ENCODE results near the gene TLR6. TPM values are rescaled to one million over a fixed set of nuclear protein-coding genes. Genes with fewer than 3 reads are reported as not detected.
"Not testable (repeated sequence)": the region's sequence is repeated elsewhere in the genome, so short reads cannot be mapped to it uniquely, and the experiment has no call there.

Gene TLR6
- polyA plus RNA-seq, 2 donors: 0.20 to 0.21 TPM

DNA sequence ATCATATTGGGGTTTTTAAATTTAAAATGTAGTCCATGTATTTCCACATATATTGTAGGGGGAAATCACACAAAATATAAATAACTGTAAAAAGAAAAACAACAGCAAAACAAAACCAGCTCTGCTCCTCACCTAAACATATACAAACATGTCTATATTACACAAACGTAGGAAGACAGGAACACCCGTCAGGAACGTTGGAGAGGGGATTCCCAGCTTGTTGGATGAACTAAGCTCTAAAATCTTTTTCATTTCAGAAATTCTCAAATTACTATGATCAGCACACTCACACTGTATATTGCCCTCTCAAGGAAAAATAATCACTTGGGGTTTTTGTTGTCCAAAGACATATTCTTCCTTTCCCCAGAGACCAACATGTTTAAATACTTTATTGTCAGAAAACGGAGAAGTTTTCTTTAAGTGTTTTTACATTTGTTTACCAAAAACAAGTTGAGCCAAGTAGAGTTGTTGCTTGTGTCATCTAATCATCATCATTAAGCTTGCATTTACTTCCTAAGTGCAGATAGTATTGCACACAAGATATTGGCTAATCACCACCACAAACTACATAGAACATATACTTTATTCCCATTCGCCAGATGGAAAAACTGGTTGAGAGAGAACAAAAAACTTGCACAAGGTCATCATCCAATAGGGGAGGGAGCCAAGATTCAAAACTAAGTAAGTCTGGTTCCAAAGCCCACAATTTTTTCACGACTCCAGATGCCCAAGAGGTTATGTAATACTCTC lies 71.4 kb downstream of the TLR6 start:
- 38 to 52% methylated on average over 6 of the region's 6 CpGs for WGBS, 2 donors
- Histone ChIP-seq H3K27ac (ENCODE audit: low read depth in 2 of 2, low read length in 1 of 2) (no peak overlapping the region), H3K4me1 (ENCODE audit: control insufficient read depth in 2 of 2, insufficient read depth in 2 of 2, low read length in 1 of 2) (no peaks in the 10 kb centered on the region), H3K27me3 (ENCODE audit: control insufficient read depth in 1 of 2, insufficient read depth in 2 of 2, low read length in 2 of 2) (no peaks in the 10 kb centered on the region), H3K9me3 (ENCODE audit: control insufficient read depth in 2 of 2, insufficient read depth in 1 of 2, low read depth in 1 of 2, low read length in 1 of 2) (no peaks in the 10 kb centered on the region), H3K4me3 (ENCODE audit: low read depth in 1 of 2, low read length in 2 of 2) (no peak overlapping the region), H3K36me3 (ENCODE audit: control insufficient read depth in 2 of 2, insufficient read depth in 2 of 2, low read length in 1 of 2) (no peaks in the 10 kb centered on the region)

DNA sequence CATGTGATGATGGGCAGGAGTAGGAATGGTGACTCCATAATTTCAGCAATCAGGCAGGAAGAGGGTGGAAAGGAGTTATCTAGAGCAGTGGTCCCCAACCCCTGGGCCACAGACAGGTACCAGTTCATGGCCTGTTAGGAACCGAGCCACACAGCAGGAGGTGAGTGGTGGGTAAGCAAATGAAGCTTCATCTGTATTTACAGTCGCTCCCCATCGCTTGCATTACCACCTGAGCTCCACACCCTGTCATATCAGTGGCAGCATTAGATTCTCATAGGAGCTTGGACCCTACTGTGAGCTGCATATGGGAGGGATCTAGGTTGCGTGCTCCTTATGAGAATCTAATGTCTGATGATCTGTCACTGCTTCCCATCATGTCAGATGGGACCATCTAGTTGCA lies 72.5 kb downstream of the TLR6 start:
- Histone ChIP-seq H3K4me1 (ENCODE audit: control insufficient read depth in 2 of 2, insufficient read depth in 2 of 2, low read length in 1 of 2) (no peaks in the 10 kb centered on the region), H3K4me3 (ENCODE audit: low read depth in 1 of 2, low read length in 2 of 2) (no peak overlapping the region), H3K9me3 (ENCODE audit: control insufficient read depth in 2 of 2, insufficient read depth in 1 of 2, low read depth in 1 of 2, low read length in 1 of 2) (no peaks in the 10 kb centered on the region), H3K27ac (ENCODE audit: low read depth in 2 of 2, low read length in 1 of 2) (no peak overlapping the region), H3K27me3 (ENCODE audit: control insufficient read depth in 1 of 2, insufficient read depth in 2 of 2, low read length in 2 of 2) (no peaks in the 10 kb centered on the region), H3K36me3 (ENCODE audit: control insufficient read depth in 2 of 2, insufficient read depth in 2 of 2, low read length in 1 of 2) (no peaks in the 10 kb centered on the region)
- WGBS, 2 donors: 97 to 98% methylated on average over 4 of the region's 4 CpGs

DNA sequence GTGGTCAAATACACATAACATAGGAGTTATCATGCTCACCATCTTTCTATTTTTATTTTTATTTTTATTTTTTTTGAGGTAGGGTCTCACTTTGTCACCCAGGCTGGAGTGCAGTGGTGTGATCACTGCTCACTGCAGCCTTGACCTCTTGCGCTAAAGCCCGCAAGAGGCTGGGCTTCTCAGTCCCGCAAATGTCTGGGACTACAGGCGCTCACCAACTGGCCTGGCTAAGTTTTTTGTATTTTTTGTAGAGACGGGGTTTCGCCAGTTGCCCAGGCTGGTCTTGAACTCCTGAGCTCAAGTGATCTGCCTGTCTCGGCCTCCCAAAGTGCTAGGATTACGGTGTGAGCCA lies 73.5 kb downstream of the TLR6 start:
- no peaks in the 10 kb centered on the region for H3K27me3 ChIP-seq (ENCODE audit: control insufficient read depth in 1 of 2, insufficient read depth in 2 of 2, low read length in 2 of 2)
- no peaks in the 10 kb centered on the region for H3K36me3 ChIP-seq (ENCODE audit: control insufficient read depth in 2 of 2, insufficient read depth in 2 of 2, low read length in 1 of 2)
- no peak overlapping the region for H3K4me3 ChIP-seq (ENCODE audit: low read depth in 1 of 2, low read length in 2 of 2)
- no peaks in the 10 kb centered on the region for H3K4me1 ChIP-seq (ENCODE audit: control insufficient read depth in 2 of 2, insufficient read depth in 2 of 2, low read length in 1 of 2)
- WGBS, 2 donors: 80 to 84% methylated on average over 8 of the region's 8 CpGs
- no peaks in the 10 kb centered on the region for H3K9me3 ChIP-seq (ENCODE audit: control insufficient read depth in 2 of 2, insufficient read depth in 1 of 2, low read depth in 1 of 2, low read length in 1 of 2)
- no peak overlapping the region for H3K27ac ChIP-seq (ENCODE audit: low read depth in 2 of 2, low read length in 1 of 2)

DNA sequence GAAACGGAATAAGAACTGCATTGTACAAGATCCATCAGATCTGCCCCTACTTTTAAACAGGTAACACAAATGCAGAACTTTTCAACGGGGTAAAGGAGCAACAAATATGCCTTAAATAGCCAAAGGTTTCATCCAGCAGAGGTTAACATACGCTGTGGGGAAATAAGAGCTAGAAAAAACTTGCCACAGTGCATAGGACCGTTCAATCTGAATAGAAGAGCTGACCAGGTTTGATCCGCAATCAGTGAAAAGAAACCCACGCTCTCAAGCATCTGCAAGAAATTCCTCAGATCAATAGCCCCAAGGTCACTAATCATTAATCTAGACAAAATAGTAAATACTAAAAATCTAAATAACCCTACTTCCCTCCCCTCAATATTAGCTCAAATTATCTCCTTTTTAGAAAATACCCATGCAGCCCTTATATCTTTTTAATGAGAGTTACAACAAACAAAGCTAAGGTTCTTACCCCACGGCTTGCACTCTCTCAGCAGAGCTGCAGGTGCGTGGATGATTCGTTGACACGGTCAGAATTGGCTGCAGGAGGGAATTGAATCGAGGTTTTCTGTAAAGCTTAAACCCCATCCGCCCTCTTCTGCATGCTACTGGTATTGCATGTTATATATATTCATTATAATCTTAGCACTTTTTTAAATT lies 74.0 kb downstream of the TLR6 start, which contains the start of gene TLR10:
TSS of gene TLR10 (minus strand) at position 539 of the 657 bp plus-strand sequence. CDS start 7,400 bp downstream, outside the sequence.
- Histone ChIP-seq H3K4me3 (ENCODE audit: low read depth in 1 of 2, low read length in 2 of 2) (no peak within 1 kb of the TSS), H3K27ac (ENCODE audit: low read depth in 2 of 2, low read length in 1 of 2) (no peak within 1 kb of the TSS), H3K9me3 (ENCODE audit: control insufficient read depth in 2 of 2, insufficient read depth in 1 of 2, low read depth in 1 of 2, low read length in 1 of 2) (no peaks in the 10 kb centered on the region), H3K27me3 (ENCODE audit: control insufficient read depth in 1 of 2, insufficient read depth in 2 of 2, low read length in 2 of 2) (no peaks in the 10 kb centered on the region), H3K4me1 (ENCODE audit: control insufficient read depth in 2 of 2, insufficient read depth in 2 of 2, low read length in 1 of 2) (no peaks in the 10 kb centered on the region), H3K36me3 (ENCODE audit: control insufficient read depth in 2 of 2, insufficient read depth in 2 of 2, low read length in 1 of 2) (no peaks in the 10 kb centered on the region)
- WGBS, 2 donors: 31 to 37% methylated on average over 12 of the region's 12 CpGs

DNA sequence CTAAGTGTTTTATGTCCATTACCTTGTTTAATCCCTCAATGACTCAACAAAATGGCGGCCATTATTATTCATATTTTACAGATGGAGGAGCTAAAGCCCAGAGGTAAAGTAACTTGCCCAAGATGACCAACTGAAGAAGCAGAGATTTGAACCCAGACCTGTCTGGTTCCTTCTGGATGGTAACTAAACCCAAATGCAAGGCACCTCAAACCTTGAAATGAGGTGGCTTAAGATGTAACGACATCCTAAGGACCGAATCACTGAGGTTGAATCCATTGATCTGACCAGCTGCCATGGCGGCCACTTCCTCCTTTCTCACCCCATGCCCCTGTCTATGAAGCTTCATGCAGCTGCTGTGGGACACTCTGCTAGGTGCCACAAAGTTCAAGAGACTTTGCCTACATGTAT lies 74.8 kb downstream of the TLR6 start:
- Histone ChIP-seq H3K27me3 (ENCODE audit: control insufficient read depth in 1 of 2, insufficient read depth in 2 of 2, low read length in 2 of 2) (no peaks in the 10 kb centered on the region), H3K9me3 (ENCODE audit: control insufficient read depth in 2 of 2, insufficient read depth in 1 of 2, low read depth in 1 of 2, low read length in 1 of 2) (no peaks in the 10 kb centered on the region), H3K4me3 (ENCODE audit: low read depth in 1 of 2, low read length in 2 of 2) (no peak overlapping the region), H3K27ac (ENCODE audit: low read depth in 2 of 2, low read length in 1 of 2) (no peak overlapping the region), H3K36me3 (ENCODE audit: control insufficient read depth in 2 of 2, insufficient read depth in 2 of 2, low read length in 1 of 2) (no peaks in the 10 kb centered on the region), H3K4me1 (ENCODE audit: control insufficient read depth in 2 of 2, insufficient read depth in 2 of 2, low read length in 1 of 2) (no peaks in the 10 kb centered on the region)
- WGBS, 2 donors: 95 to 97% methylated on average over 4 of the region's 4 CpGs

DNA sequence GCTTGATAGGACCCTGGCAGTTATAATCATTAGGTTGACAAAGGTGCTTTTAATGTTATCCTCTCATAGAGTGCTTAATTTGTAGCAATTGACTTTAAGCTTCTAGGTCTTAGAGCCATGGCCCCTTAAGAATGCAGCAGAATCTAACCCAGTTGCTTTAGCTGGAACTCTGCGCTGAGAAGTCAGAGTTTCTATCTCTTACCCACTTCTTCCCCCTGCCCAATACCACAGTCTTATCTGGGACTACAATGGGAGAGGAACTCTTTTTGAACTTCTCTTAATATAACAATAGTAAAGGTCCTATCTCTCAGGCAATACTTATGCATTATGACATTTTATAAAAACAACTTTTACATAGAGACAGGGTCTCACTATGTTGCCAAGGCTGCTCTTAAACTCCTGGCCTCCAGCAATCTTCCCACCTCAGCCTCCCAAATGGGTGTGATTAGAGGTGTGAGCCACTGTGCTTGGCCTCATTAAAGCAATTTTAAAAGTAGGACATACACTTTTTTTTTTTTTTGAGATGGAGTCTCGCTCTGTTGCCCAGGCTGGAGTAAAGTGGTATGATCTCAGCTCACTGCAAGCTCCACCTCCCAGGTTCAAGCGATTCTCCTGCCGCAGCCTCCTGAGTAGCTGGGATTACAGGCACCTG lies 75.7 kb downstream of the TLR6 start:
- Histone ChIP-seq H3K36me3 (ENCODE audit: control insufficient read depth in 2 of 2, insufficient read depth in 2 of 2, low read length in 1 of 2) (no peaks in the 10 kb centered on the region), H3K27ac (ENCODE audit: low read depth in 2 of 2, low read length in 1 of 2) (no peak overlapping the region), H3K9me3 (ENCODE audit: control insufficient read depth in 2 of 2, insufficient read depth in 1 of 2, low read depth in 1 of 2, low read length in 1 of 2) (no peaks in the 10 kb centered on the region), H3K27me3 (ENCODE audit: control insufficient read depth in 1 of 2, insufficient read depth in 2 of 2, low read length in 2 of 2) (no peaks in the 10 kb centered on the region), H3K4me3 (ENCODE audit: low read depth in 1 of 2, low read length in 2 of 2) (no peak overlapping the region), H3K4me1 (ENCODE audit: control insufficient read depth in 2 of 2, insufficient read depth in 2 of 2, low read length in 1 of 2) (no peaks in the 10 kb centered on the region)
- WGBS, 2 donors: 94 to 97% methylated on average over 4 of the region's 4 CpGs

DNA sequence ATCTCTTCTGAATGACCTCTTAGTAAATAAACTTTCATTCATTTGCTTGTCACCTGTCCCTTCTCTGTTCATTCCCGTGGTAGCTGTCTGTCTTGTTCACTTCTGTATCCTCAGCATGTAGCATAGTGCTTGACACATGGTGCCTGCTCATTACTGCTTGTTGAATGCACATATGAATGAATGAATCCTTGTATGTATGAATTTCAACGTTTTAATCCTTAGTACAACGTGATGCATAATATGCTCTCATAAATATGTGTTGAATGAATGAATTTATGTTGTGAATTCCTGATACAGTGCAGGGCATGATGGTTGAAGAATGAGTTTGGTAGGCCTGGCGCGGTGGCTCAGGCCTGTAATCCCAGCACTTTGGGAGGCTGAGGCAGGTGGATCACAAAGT lies 76.8 kb downstream of the TLR6 start:
- H3K4me3 ChIP-seq (ENCODE audit: low read depth in 1 of 2, low read length in 2 of 2): no peak overlapping the region
- H3K27me3 ChIP-seq (ENCODE audit: control insufficient read depth in 1 of 2, insufficient read depth in 2 of 2, low read length in 2 of 2): no peaks in the 10 kb centered on the region
- no peaks in the 10 kb centered on the region for H3K4me1 ChIP-seq (ENCODE audit: control insufficient read depth in 2 of 2, insufficient read depth in 2 of 2, low read length in 1 of 2)
- no peak overlapping the region for H3K27ac ChIP-seq (ENCODE audit: low read depth in 2 of 2, low read length in 1 of 2)
- 85 to 86% methylated on average over 5 of the region's 5 CpGs for WGBS, 2 donors
- H3K36me3 ChIP-seq (ENCODE audit: control insufficient read depth in 2 of 2, insufficient read depth in 2 of 2, low read length in 1 of 2): no peaks in the 10 kb centered on the region
- no peaks in the 10 kb centered on the region for H3K9me3 ChIP-seq (ENCODE audit: control insufficient read depth in 2 of 2, insufficient read depth in 1 of 2, low read depth in 1 of 2, low read length in 1 of 2)

DNA sequence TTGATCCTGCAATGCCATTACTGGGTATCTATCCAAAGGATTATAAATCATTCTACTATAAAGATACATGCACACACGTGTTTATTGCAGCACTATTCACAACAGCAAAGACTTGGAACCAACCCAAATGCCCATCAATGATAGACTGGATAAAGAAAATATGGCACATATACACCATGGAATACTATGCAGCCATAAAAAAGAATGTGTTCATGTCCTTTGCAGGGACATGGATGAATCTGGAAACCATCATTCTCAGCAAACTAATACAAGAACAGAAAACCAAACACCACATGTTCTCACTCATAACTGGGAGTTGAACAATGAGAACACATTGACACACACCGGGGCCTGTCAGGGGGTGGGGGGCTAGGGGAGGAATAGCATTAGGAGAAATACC lies 78.7 kb downstream of the TLR6 start:
- not testable (repeated sequence) for H3K27me3 ChIP-seq (ENCODE audit: control insufficient read depth in 1 of 2, insufficient read depth in 2 of 2, low read length in 2 of 2); H3K4me1 ChIP-seq (ENCODE audit: control insufficient read depth in 2 of 2, insufficient read depth in 2 of 2, low read length in 1 of 2); H3K9me3 ChIP-seq (ENCODE audit: control insufficient read depth in 2 of 2, insufficient read depth in 1 of 2, low read depth in 1 of 2, low read length in 1 of 2); H3K36me3 ChIP-seq (ENCODE audit: control insufficient read depth in 2 of 2, insufficient read depth in 2 of 2, low read length in 1 of 2); H3K27ac ChIP-seq (ENCODE audit: low read depth in 2 of 2, low read length in 1 of 2); H3K4me3 ChIP-seq (ENCODE audit: low read depth in 1 of 2, low read length in 2 of 2)
- 68 to 77% methylated on average over 2 of the region's 2 CpGs for WGBS, 2 donors

DNA sequence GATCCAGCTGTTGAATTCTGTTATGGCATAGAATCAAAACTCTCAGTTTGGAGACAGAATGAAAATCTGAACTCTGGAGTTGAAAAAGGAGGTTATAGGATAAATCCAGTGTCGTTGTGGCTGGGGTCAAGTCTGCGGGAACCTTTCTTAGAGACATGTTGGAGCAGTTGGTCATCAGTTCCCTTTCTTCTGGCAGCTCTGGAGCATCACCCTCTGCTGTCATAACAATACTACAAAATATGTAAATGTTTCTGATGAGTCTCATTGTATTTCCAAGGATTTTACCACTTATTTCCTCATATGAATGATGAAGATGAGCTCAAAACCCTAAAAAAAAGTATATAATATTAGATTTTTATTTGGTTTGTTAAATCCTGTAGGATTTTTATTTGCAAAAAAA lies 81.3 kb downstream of the TLR6 start:
- WGBS, 2 donors: 83 to 91% methylated on average over 2 of the region's 2 CpGs
- Histone ChIP-seq H3K36me3 (ENCODE audit: control insufficient read depth in 2 of 2, insufficient read depth in 2 of 2, low read length in 1 of 2) (no peaks in the 10 kb centered on the region), H3K9me3 (ENCODE audit: control insufficient read depth in 2 of 2, insufficient read depth in 1 of 2, low read depth in 1 of 2, low read length in 1 of 2) (no peaks in the 10 kb centered on the region), H3K27me3 (ENCODE audit: control insufficient read depth in 1 of 2, insufficient read depth in 2 of 2, low read length in 2 of 2) (no peaks in the 10 kb centered on the region), H3K4me1 (ENCODE audit: control insufficient read depth in 2 of 2, insufficient read depth in 2 of 2, low read length in 1 of 2) (no peaks in the 10 kb centered on the region), H3K27ac (ENCODE audit: low read depth in 2 of 2, low read length in 1 of 2) (no peak overlapping the region), H3K4me3 (ENCODE audit: low read depth in 1 of 2, low read length in 2 of 2) (no peak overlapping the region)
